ENCODE data around the gene BLTP1. TPM values are rescaled to one million over a fixed set of nuclear protein-coding genes. Genes with fewer than 3 reads are reported as not detected.

The BLTP1 gene
- total RNA-seq, 4 donors from 2014 or later: 79.6 to 103 (median 82.4) TPM

- Histone ChIP-seq H3K27me3 (no peaks in the 10 kb centered on the region), H3K36me3 (peaks cover 7 to 24% (median 16%) of the 10 kb centered on the region in 4 donors), H3K27ac (replicated peaks in 1 of 4) (no peak overlapping the region), H3K4me1 (peaks cover 9 to 17% (median 13%) of the 10 kb centered on the region in 4 donors), H3K9me3 (no peaks in the 10 kb centered on the region), H3K4me3 (no peak overlapping the region)
- 93% methylated on average over 1 of the region's 1 CpG for WGBS
- no peak for TF ChIP-seq CTCF (IDR thresholded peaks at IDR 0.05)
- TF ChIP-seq EP300 (IDR thresholded peaks at IDR 0.05): no peak
- TF ChIP-seq POLR2AphosphoS5 (IDR thresholded peaks at IDR 0.05): no peak
- no peak for TF ChIP-seq POLR2A (IDR thresholded peaks at IDR 0.05; ENCODE audit: low read depth)
- intact Hi-C loops (cut with DNase I): no loop called here
- no peak for DNase-seq (ENCODE audit: extremely low spot score)
These were observed 20.1 kb downstream of the BLTP1 start for GRCh38 chr4:122172266-122172665.

DNA sequence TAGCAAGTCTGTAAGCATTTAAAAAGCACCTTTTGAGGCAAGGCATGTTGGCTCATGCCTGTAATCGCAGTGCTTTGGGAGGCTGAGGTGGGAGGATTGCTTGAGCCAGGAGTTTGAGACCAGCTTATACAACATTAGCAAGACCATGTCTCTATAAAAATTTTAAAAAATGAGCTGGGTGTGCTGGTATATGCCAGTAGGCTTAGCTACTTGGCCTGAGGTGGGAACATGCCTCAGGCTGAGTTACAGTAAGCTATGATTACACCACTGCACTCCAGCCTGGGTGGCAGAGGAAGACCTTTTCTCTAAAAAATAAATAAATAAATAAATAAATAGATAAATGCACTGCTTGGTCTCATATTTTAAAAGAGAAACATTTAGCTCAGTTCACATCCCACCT, 26.8 kb downstream of the BLTP1 start:
- no peak overlapping the region for H3K4me3 ChIP-seq
- intact Hi-C loops (cut with DNase I): no loop called here
- TF ChIP-seq EP300 (IDR thresholded peaks at IDR 0.05): no peak
- WGBS: 96% methylated on average over 1 of the region's 1 CpG
- no peaks in the 10 kb centered on the region for H3K27me3 ChIP-seq
- DNase-seq (ENCODE audit: extremely low spot score): no peak
- no peaks in the 10 kb centered on the region for H3K4me1 ChIP-seq
- H3K27ac ChIP-seq (replicated peaks in 1 of 4): no peak overlapping the region
- H3K9me3 ChIP-seq: no peaks in the 10 kb centered on the region
- peaks cover 32 to 80% (median 51%) of the 10 kb centered on the region in 4 donors for H3K36me3 ChIP-seq

- intact Hi-C loops (cut with DNase I): no loop called here
- H3K27ac ChIP-seq (replicated peaks in 1 of 4): no peak overlapping the region
- no peaks in the 10 kb centered on the region for H3K9me3 ChIP-seq
- WGBS: 94% methylated on average over 1 of the region's 1 CpG
- H3K27me3 ChIP-seq: no peaks in the 10 kb centered on the region
- no peaks in the 10 kb centered on the region for H3K4me1 ChIP-seq
- no peak overlapping the region for H3K4me3 ChIP-seq
- DNase-seq (ENCODE audit: extremely low spot score): no peak
- peaks cover 0 to 83% (median 33%) of the 10 kb centered on the region in 4 donors for H3K36me3 ChIP-seq
- TF ChIP-seq POLR2A (IDR thresholded peaks at IDR 0.05; ENCODE audit: low read depth) (no peak), EP300 (IDR thresholded peaks at IDR 0.05) (no peak), POLR2AphosphoS5 (IDR thresholded peaks at IDR 0.05) (no peak), CTCF (IDR thresholded peaks at IDR 0.05) (no peak)
These were observed 43.6 kb downstream of the BLTP1 start for GRCh38 chr4:122195718-122196117.

Other genes with a start within 250 kb of the BLTP1 start
- under 1 TPM; 0.42 to 0.71 (median 0.62) TPM for gene TRPC3, start 200.3 kb upstream of the BLTP1 start, total RNA-seq
- not detected for gene ADAD1, start 226.7 kb downstream of the BLTP1 start, total RNA-seq

Data from esophagus muscularis mucosa (tissue), 4 donors.